ENCODE measurements around the gene UGGT1. TPM values are rescaled to one million over a fixed set of nuclear protein-coding genes. Genes with fewer than 3 reads are reported as not detected.

The UGGT1 gene
- total and polyA plus RNA-seq, 9 of the 15 experiments (the other 6 are each of a cell fraction or from before 2014, with no cell fraction given) = 5.1 to 56.4 (median 37.9) TPM

- no peak for TF ChIP-seq TFAP4 (CRISPR knock-in tag; IDR thresholded peaks at IDR 0.05; ENCODE audit: borderline replicate concordance)
- TF ChIP-seq, protein P1, sequence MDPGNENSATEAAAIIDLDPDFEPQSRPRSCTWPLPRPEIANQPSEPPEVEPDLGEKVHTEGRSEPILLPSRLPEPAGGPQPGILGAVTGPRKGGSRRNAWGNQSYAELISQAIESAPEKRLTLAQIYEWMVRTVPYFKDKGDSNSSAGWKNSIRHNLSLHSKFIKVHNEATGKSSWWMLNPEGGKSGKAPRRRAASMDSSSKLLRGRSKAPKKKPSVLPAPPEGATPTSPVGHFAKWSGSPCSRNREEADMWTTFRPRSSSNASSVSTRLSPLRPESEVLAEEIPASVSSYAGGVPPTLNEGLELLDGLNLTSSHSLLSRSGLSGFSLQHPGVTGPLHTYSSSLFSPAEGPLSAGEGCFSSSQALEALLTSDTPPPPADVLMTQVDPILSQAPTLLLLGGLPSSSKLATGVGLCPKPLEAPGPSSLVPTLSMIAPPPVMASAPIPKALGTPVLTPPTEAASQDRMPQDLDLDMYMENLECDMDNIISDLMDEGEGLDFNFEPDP (CRISPR knock-in tag; IDR thresholded peaks at IDR 0.05) = no peak
- TF ChIP-seq RBM34 (IDR thresholded peaks at IDR 0.05; ENCODE audit: borderline replicate concordance, insufficient read depth, low read length) = no peak
- TF ChIP-seq TBL1XR1 (IDR thresholded peaks at IDR 0.05; ENCODE audit: low read length in 2 of 2) = no peak
- TF ChIP-seq JUND (IDR thresholded peaks at IDR 0.05; ENCODE audit: borderline replicate concordance, low read depth, low read length) = 0 out of 2 replicates have a peak, but pooled peaks have one; percentile 0
- no peak for TF ChIP-seq JUND (tag; IDR thresholded peaks at IDR 0.05; ENCODE audit: borderline replicate concordance, low read depth, low read length)
- no peak for TF ChIP-seq SP1 (CRISPR knock-in tag; IDR thresholded peaks at IDR 0.05)
- no peak for TF ChIP-seq ZNF507 (tag; conservative IDR thresholded peaks at IDR 0.05)
- 0 out of 2 replicates have a peak, but pooled peaks have one; percentile 8 for TF ChIP-seq ZBTB49 (CRISPR knock-in tag; IDR thresholded peaks at IDR 0.05; ENCODE audit: borderline replicate concordance)
- no peak for TF ChIP-seq DMBX1 (CRISPR knock-in tag; IDR thresholded peaks at IDR 0.05; ENCODE audit: borderline replicate concordance)
- TF ChIP-seq NFYB (IDR thresholded peaks at IDR 0.05; ENCODE audit: extremely low read depth, insufficient read length) = no peak
Observed at GRCh38 chr2:128233790-128234395, 142.9 kb downstream of the UGGT1 start (continued).
